Ascending aorta (tissue), 2 donors: Measurements from ENCODE around the gene CRACR2B. TPM values are rescaled to one million over a fixed set of nuclear protein-coding genes. Genes with fewer than 3 reads are reported as not detected.

Source experiments
- DNase-seq, 2 donors: peaks; one replicate each; pipeline ENCODE4 v3.0.0-alpha.2; 2019; ENCODE audit warnings: low spot score in 2 of 2
- H3K27ac ChIP-seq, 2 donors: fragments of 200-600 bp; sonication (generic); one replicate each; pipeline ENCODE4 v1.5.1; 2016 to 2017; ENCODE audit warnings: mild to moderate bottlenecking in 1 of 2
- H3K27me3 ChIP-seq: fragments of 200-600 bp; sonication (generic); one replicate; pipeline ENCODE4 v1.5.1; 2017
- H3K36me3 ChIP-seq, 2 donors: fragments of 200-600 bp; sonication (generic); one replicate each; pipeline ENCODE4 v1.5.1; 2016
- H3K4me1 ChIP-seq, 2 donors: fragments of 200-600 bp; sonication (generic); one replicate each; pipeline ENCODE4 v1.5.1; 2016 to 2017; ENCODE audit warnings: mild to moderate bottlenecking in 1 of 2
- H3K4me3 ChIP-seq, 2 donors: fragments of 200-600 bp; sonication (generic); one replicate each; pipeline ENCODE4 v1.5.1; 2016 to 2017; ENCODE audit warnings: mild to moderate bottlenecking in 1 of 2
- H3K9me3 ChIP-seq, 2 donors: fragments of 200-600 bp; sonication (generic); one replicate each; pipeline ENCODE4 v1.5.1; 2016
- intact Hi-C: fragments of 100-400 bp; cut with DNase I; formaldehyde crosslinking; loops from one replicate; pipeline ENCODE4 v1.15.1; 2023
- total RNA-seq: library from RNA; depleted of rRNA; stranded (reverse); fragments of >200 nt; gene quantifications from one replicate; pipeline ENCODE4 v1.1.0, GENCODE V29; 2016
- TF ChIP-seq, protein P1 (sequence below), 3 experiments: fragments of 200-600 bp in 2 of 3; fragments of 450-650 bp in 1 of 3; sonication (generic) in 2 of 3; IDR thresholded peaks; one replicate each; pipeline ENCODE4 v1.5.1; 2016 to 2019; ENCODE audit warnings: antibody characterized with exemption in 3 of 3, mild to moderate bottlenecking in 1 of 3, moderate library complexity in 1 of 3

Gene CRACR2B
- total RNA-seq, 1 donor from 2014 or later = 20.5 TPM

DNA sequence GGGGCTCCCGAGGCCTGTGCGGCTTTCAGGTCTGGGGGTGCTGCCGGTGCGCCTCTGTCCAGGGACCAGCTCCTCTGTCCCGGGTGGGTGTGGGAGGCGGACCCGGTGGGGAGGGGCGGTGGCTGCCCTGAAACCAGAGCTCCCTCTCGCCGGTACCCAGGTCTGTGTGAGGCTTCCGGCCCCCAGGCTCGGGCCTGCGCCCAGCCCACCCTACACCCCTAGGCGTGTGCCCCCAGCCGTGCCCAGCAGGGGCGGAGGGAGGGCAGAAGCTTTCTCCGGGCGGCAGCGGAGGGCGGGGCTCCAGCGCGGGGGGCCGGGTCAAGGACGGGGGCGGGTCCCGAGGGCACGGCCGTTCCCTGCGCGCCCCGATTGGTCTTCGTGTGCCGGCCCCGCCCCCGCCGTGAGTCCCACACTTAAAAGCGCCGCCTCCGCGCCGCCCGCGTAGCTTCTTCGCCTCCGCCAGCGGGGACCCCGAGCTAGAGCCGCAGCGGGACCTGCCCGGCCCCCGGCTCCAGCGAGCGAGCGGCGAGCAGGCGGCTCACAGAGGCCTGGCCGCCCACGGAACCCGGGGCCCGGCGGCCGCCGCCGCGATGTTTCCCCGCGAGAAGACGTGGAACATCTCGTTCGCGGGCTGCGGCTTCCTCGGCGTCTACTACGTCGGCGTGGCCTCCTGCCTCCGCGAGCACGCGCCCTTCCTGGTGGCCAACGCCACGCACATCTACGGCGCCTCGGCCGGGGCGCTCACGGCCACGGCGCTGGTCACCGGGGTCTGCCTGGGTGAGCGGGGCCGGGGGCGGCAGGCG is 8.4 kb upstream of the CRACR2B start:
- DNase-seq = peak in 1 of 2 donors; percentile 95
- intact Hi-C loops = loop anchor here (1.0 kb wide), 3 partner anchors 10 to 14 kb away; partner anchors contain the start of genes CD151, PIDD1 and RPLP2
- TF ChIP-seq, protein P1, sequence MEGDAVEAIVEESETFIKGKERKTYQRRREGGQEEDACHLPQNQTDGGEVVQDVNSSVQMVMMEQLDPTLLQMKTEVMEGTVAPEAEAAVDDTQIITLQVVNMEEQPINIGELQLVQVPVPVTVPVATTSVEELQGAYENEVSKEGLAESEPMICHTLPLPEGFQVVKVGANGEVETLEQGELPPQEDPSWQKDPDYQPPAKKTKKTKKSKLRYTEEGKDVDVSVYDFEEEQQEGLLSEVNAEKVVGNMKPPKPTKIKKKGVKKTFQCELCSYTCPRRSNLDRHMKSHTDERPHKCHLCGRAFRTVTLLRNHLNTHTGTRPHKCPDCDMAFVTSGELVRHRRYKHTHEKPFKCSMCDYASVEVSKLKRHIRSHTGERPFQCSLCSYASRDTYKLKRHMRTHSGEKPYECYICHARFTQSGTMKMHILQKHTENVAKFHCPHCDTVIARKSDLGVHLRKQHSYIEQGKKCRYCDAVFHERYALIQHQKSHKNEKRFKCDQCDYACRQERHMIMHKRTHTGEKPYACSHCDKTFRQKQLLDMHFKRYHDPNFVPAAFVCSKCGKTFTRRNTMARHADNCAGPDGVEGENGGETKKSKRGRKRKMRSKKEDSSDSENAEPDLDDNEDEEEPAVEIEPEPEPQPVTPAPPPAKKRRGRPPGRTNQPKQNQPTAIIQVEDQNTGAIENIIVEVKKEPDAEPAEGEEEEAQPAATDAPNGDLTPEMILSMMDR (IDR thresholded peaks at IDR 0.05) = peak; percentile 32 to 55 (median 36)

DNA sequence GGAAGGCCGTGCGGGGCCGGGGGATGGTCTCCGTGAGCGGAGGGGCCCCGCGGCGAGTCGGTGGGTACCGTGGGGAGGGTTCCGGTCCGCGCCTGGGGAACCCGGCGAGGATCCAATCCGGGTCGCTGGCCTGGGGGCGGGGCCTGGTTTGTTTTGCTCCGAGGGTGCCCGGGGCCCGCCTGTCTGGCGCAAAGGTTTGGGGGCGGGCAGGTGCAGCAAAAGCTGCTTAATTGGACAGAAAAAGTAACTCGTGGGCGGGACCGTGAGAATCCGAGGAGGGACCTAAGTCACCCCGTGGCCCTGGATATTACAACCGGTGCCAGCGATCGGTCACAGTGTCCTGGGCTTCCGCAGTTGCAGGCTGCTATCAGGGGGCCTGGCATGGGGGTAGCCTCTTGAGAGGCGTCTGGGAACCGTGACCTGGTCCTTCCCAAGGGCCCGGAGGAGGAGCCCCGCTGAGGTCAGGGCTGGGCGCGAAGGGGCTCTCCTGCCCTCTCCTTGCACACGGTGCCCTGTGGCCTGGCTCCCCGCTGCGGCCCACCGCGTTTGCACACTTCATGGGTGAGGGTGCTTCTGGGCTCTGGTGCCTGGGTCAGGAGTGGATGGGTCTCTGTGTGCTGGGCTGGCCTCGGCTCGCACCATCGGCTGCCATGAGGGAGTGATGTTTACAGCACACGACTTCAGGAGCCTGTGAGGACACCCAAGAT is 7.6 kb upstream of the CRACR2B start:
- H3K27me3 ChIP-seq = no peaks in the 10 kb centered on the region
- peaks cover 16 to 24% of the 10 kb centered on the region in 2 donors for H3K4me1 ChIP-seq
- H3K9me3 ChIP-seq = no peaks in the 10 kb centered on the region
- peak overlapping the region; percentile 80 to 91 for H3K4me3 ChIP-seq
- H3K27ac ChIP-seq = peak overlapping the region; percentile 98 to 99
- intact Hi-C loops = loop anchor here (1.0 kb wide), 3 partner anchors 11 to 15 kb away; partner anchors contain the start of genes CD151, PIDD1 and RPLP2
- DNase-seq = peak; percentile 80 to 96
- TF ChIP-seq, protein P1 (IDR thresholded peaks at IDR 0.05) = no peak
- peaks cover 28 to 34% of the 10 kb centered on the region in 2 donors for H3K36me3 ChIP-seq

More for the DNA sequence above, 8.4 kb upstream of the CRACR2B start:
- H3K4me1 ChIP-seq = peaks cover 16 to 24% of the 10 kb centered on the region in 2 donors
- H3K36me3 ChIP-seq = peaks cover 20 to 26% of the 10 kb centered on the region in 2 donors
- H3K9me3 ChIP-seq = no peaks in the 10 kb centered on the region
- peak overlapping the region; percentile 98 to 99 for H3K27ac ChIP-seq
- peak overlapping the region; percentile 80 to 91 for H3K4me3 ChIP-seq
- no peaks in the 10 kb centered on the region for H3K27me3 ChIP-seq

DNA sequence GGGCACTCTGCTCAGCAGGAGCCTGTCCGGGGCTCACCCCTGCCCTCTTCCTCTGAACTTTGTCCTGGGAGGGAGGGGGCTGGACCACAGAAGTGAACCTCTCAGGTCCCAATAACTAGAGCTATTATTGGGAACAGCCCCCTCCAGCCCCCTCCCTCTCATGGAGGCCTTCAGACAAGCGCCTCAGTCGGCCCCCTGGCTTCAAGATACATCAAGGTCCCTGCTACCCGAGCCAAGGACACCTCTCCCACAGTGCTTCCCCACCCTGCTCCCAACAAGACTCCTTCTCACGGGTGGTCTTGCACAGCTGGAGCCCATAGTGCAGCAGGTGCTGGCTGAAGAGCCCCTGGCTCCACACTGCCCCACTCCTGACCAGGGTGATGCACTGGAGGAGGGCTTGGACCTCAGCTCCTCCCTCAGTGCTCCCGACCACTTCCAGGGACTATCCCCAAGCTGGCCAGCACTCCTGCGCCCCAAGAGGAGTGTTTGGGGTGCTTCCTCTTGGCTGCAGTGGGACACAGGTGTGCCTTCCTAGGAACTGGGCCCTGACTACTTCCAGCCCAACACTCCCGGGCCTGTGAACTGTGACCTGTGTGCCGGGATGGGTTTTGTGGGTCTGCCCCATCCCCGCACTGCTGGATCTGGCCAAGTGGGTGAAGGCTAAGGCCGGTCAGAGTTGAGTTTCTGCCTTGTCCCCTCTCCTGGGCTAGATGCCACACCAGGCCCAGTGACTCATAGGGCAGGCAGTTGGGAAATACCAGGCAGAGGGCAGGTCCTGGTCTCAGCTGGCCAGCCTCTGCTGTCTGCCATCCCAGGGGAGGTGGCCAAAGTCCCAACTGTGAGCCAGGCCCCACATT is 6.8 kb upstream of the CRACR2B start:
- peak overlapping the region; percentile 98 to 99 for H3K27ac ChIP-seq
- peak; percentile 80 to 95 for DNase-seq

DNA sequence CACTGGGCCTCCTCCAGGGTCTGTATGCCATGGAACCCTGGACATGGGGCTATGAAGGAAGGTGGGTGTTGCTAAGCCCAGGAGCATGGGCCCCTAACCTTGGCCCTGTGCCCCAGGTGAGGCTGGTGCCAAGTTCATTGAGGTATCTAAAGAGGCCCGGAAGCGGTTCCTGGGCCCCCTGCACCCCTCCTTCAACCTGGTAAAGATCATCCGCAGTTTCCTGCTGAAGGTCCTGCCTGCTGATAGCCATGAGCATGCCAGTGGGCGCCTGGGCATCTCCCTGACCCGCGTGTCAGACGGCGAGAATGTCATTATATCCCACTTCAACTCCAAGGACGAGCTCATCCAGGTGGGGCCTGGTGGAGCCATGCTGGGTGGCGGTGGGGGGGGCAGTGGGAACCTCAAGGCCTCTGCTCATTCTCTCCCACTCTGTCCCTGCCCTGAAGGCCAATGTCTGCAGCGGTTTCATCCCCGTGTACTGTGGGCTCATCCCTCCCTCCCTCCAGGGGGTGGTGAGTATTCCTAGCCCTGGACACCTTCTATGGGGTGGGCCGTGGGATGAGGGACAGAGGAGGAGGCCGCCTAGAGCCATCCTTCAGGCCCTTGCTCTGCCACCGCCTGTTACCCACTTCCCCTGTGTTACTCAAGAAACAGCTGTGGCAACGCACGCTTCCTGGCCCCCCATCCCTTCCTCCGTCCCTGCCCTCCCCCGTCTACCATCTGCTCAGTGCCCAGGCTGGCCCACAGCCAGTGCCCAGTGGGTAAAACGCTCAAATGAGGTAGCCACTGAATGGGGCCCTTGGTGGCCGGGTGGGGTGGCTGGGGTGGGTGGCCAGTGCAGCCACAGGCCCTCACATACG is 6.0 kb upstream of the CRACR2B start:
- Histone ChIP-seq H3K36me3 (peaks cover 36 to 45% of the 10 kb centered on the region in 2 donors), H3K4me1 (peaks cover 16 to 26% of the 10 kb centered on the region in 2 donors), H3K4me3 (peak overlapping the region; percentile 18 to 80), H3K27ac (peak overlapping the region; percentile 66 to 98), H3K9me3 (no peaks in the 10 kb centered on the region), H3K27me3 (no peaks in the 10 kb centered on the region)
- TF ChIP-seq, protein P1 (IDR thresholded peaks at IDR 0.05) = no peak
- intact Hi-C loops = no loop called here
- no peak for DNase-seq

More for the DNA sequence above, 6.8 kb upstream of the CRACR2B start:
- TF ChIP-seq, protein P1 (IDR thresholded peaks at IDR 0.05) = no peak
- Histone ChIP-seq H3K36me3 (peaks cover 36 to 42% of the 10 kb centered on the region in 2 donors), H3K4me3 (peak overlapping the region; percentile 80 to 91), H3K4me1 (peaks cover 16 to 24% of the 10 kb centered on the region in 2 donors), H3K9me3 (no peaks in the 10 kb centered on the region), H3K27me3 (no peaks in the 10 kb centered on the region)
- intact Hi-C loops = no loop called here
